ENCODE measurements around the gene SLC9A9. TPM values are rescaled to one million over a fixed set of nuclear protein-coding genes. Genes with fewer than 3 reads are reported as not detected.

The SLC9A9 gene
- total RNA-seq, 1 donor from 2014 or later = 0.22 TPM

DNA sequence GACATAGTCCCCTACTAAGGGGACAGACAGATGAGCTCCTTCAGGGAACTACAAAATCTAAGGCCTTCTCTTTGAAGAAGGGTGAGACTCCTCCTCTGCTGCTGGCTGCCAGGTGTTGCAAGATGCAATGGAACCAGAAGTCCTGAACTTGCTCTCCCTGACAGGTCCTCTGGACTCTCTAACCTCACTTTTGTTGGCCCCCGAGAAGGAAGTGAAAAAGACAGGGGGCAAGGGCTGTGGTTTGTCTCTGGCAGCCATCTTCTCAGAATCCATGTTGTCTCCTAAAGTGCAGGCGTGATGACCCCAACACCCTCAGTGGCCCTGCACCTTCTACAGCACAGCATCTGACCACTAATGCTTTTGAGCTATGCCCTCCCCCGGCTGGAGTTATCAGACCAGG lies 436.2 kb downstream of the SLC9A9 start:
- no peak overlapping the region for H3K27ac Mint-ChIP-seq
- Histone ChIP-seq H3K79me2 (ENCODE audit: low read depth) (no peaks in the 10 kb centered on the region), H3F3A (ENCODE audit: low read depth) (no peaks in the 10 kb centered on the region), H3K27ac (no peak overlapping the region), H3K4me3 (no peak overlapping the region), H3K9ac (no peak overlapping the region), H3K4me1 (peaks cover 29% of the 10 kb centered on the region), H3K9me3 (ENCODE audit: low read depth) (no peaks in the 10 kb centered on the region), H3K36me3 (no peaks in the 10 kb centered on the region), H3K27me3 (no peaks in the 10 kb centered on the region), H3K4me2 (no peak overlapping the region), H4K20me1 (ENCODE audit: low read depth) (no peaks in the 10 kb centered on the region), H2AFZ (replicated peaks) (no peak overlapping the region)
- no peak for DNase-seq (ENCODE audit: low spot score)
- H3K27me3 Mint-ChIP-seq (ENCODE audit: insufficient read depth, low read depth) = no peaks in the 10 kb centered on the region
- H3K4me3 Mint-ChIP-seq = no peak overlapping the region
- H3K4me1 Mint-ChIP-seq = peaks cover 14% of the 10 kb centered on the region
- H3K36me3 Mint-ChIP-seq = no peaks in the 10 kb centered on the region
- H3K9me3 Mint-ChIP-seq = peaks cover 2% of the 10 kb centered on the region
- no peak for TF ChIP-seq EZH2 (IDR thresholded peaks at IDR 0.05)
- no peak for TF ChIP-seq EZH2phosphoT487 (IDR thresholded peaks at IDR 0.05)
- TF ChIP-seq, protein P1, sequence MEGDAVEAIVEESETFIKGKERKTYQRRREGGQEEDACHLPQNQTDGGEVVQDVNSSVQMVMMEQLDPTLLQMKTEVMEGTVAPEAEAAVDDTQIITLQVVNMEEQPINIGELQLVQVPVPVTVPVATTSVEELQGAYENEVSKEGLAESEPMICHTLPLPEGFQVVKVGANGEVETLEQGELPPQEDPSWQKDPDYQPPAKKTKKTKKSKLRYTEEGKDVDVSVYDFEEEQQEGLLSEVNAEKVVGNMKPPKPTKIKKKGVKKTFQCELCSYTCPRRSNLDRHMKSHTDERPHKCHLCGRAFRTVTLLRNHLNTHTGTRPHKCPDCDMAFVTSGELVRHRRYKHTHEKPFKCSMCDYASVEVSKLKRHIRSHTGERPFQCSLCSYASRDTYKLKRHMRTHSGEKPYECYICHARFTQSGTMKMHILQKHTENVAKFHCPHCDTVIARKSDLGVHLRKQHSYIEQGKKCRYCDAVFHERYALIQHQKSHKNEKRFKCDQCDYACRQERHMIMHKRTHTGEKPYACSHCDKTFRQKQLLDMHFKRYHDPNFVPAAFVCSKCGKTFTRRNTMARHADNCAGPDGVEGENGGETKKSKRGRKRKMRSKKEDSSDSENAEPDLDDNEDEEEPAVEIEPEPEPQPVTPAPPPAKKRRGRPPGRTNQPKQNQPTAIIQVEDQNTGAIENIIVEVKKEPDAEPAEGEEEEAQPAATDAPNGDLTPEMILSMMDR (IDR thresholded peaks at IDR 0.05) = no peak

DNA sequence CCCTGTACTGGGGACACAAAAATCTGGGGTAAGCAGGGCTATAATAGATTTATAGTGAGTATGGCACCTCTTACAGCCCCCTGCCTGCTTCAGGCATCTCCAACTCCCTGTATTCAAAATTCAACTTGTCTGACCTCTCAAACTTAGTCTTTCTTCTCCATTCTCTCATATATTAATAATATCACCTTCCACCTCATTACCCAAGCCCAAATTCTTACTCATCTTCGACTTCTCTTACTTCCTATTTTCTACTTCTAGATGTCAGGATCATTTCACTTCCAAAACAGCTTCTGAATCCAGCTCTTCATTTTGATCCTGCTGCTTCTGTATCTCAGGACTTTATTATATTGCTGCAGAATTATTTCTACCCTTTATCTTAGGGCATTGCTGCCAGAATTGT lies 438.0 kb downstream of the SLC9A9 start:
- no peak overlapping the region for H3K9ac ChIP-seq
- Mint-ChIP-seq H3K36me3 (no peaks in the 10 kb centered on the region), H3K9me3 (no peaks in the 10 kb centered on the region), H3K4me1 (peaks cover 14% of the 10 kb centered on the region), H3K27me3 (ENCODE audit: insufficient read depth, low read depth) (peaks cover 2% of the 10 kb centered on the region), H3K4me3 (no peak overlapping the region), H3K27ac (no peak overlapping the region)
- H3K79me2 ChIP-seq (ENCODE audit: low read depth) = no peaks in the 10 kb centered on the region
- H3K4me1 ChIP-seq = peaks cover 29% of the 10 kb centered on the region
- TF ChIP-seq EZH2 (IDR thresholded peaks at IDR 0.05) (no peak), EZH2phosphoT487 (IDR thresholded peaks at IDR 0.05) (no peak)
- TF ChIP-seq, protein P1 (IDR thresholded peaks at IDR 0.05) = no peak
- H3K4me2 ChIP-seq = no peak overlapping the region
- H3K27ac ChIP-seq = no peak overlapping the region
- H2AFZ ChIP-seq (replicated peaks) = no peak overlapping the region
- no peaks in the 10 kb centered on the region for H3K27me3 ChIP-seq
- H3K9me3 ChIP-seq (ENCODE audit: low read depth) = no peaks in the 10 kb centered on the region
- H3F3A ChIP-seq (ENCODE audit: low read depth) = no peaks in the 10 kb centered on the region
- no peaks in the 10 kb centered on the region for H3K36me3 ChIP-seq
- DNase-seq (ENCODE audit: low spot score) = no peak
- H4K20me1 ChIP-seq (ENCODE audit: low read depth) = no peaks in the 10 kb centered on the region
- H3K4me3 ChIP-seq = no peak overlapping the region

DNA sequence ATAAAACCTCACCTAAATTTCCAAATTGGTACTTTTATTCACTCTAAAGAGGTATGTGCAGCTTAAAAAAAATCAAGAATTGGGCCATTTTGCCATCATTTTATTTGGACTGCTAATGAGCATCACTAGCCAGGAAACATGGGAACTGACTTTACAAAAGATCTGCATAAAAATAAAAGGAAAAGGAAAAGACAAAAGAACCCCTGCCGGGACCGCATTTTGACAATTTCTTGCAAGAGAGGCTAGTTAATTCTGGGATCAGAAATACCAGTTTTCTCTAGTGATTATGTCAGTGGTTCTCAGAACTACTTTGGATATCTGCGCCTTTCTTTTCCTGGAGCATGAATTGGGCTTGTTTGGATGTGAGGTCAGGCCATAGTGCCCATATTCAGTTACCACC lies 439.5 kb downstream of the SLC9A9 start:
- DNase-seq (ENCODE audit: low spot score) = no peak
- Mint-ChIP-seq H3K36me3 (no peaks in the 10 kb centered on the region), H3K4me3 (no peak overlapping the region), H3K27ac (no peak overlapping the region), H3K4me1 (peaks cover 19% of the 10 kb centered on the region), H3K9me3 (peaks cover 4% of the 10 kb centered on the region), H3K27me3 (ENCODE audit: insufficient read depth, low read depth) (peaks cover 2% of the 10 kb centered on the region)
- no peak for TF ChIP-seq EZH2phosphoT487 (IDR thresholded peaks at IDR 0.05)
- no peak for TF ChIP-seq EZH2 (IDR thresholded peaks at IDR 0.05)
- TF ChIP-seq, protein P1 (IDR thresholded peaks at IDR 0.05) = no peak
- no peak overlapping the region for H3K4me3 ChIP-seq
- no peak overlapping the region for H2AFZ ChIP-seq (replicated peaks)
- H3K36me3 ChIP-seq = no peaks in the 10 kb centered on the region
- H3K4me1 ChIP-seq = peaks cover 29% of the 10 kb centered on the region
- H3K9ac ChIP-seq = no peak overlapping the region
- H3K27me3 ChIP-seq = no peaks in the 10 kb centered on the region
- no peaks in the 10 kb centered on the region for H3F3A ChIP-seq (ENCODE audit: low read depth)
- no peaks in the 10 kb centered on the region for H3K79me2 ChIP-seq (ENCODE audit: low read depth)
- no peak overlapping the region for H3K27ac ChIP-seq
- no peak overlapping the region for H3K4me2 ChIP-seq
- H3K9me3 ChIP-seq (ENCODE audit: low read depth) = no peaks in the 10 kb centered on the region
- no peaks in the 10 kb centered on the region for H4K20me1 ChIP-seq (ENCODE audit: low read depth)

Data from neural progenitor cell (in vitro differentiated cells).